Nephron progenitor cell (in vitro differentiated cells): ENCODE measurements around the gene CACNA1D.
"Not testable (repeated sequence)": the region's sequence is repeated elsewhere in the genome, so short reads cannot be mapped to it uniquely, and the experiment has no call there.

Experiments
- DNase-seq: peaks from one replicate; pipeline ENCODE4 v3.0.0; 2021
- H3K27ac Mint-ChIP-seq: 2 replicates; pipeline ENCODE4 v1.8.0; 2021; ENCODE audit warnings: mild to moderate bottlenecking, moderate library complexity, mixed read lengths
- H3K27me3 Mint-ChIP-seq: 2 replicates; pipeline ENCODE4 v1.8.0; 2021; ENCODE audit warnings: mild to moderate bottlenecking, low read depth, mixed read lengths; ENCODE audit not compliant: poor library complexity
- H3K36me3 Mint-ChIP-seq: 2 replicates; pipeline ENCODE4 v1.8.0; 2021; ENCODE audit warnings: low read depth, mixed read lengths
- H3K4me1 Mint-ChIP-seq: 2 replicates; pipeline ENCODE4 v1.8.0; 2021; ENCODE audit warnings: mixed read lengths
- H3K4me3 Mint-ChIP-seq: 2 replicates; pipeline ENCODE4 v1.8.0; 2021; ENCODE audit warnings: mild to moderate bottlenecking, moderate library complexity, mixed read lengths
- H3K9me3 Mint-ChIP-seq: 2 replicates; pipeline ENCODE4 v1.8.0; 2021; ENCODE audit warnings: mild to moderate bottlenecking, moderate library complexity, mixed read lengths
- CTCF ChIP-seq: fragments of 200-600 bp; sonication (generic); IDR thresholded peaks from 2 replicates; pipeline ENCODE4 v1.5.0; 2021; ENCODE audit warnings: antibody characterized with exemption

Gene CACNA1D

GRCh38 chr3:53555068-53555588 lies 60.7 kb downstream of the CACNA1D start:
- H3K4me1 Mint-ChIP-seq: peaks cover 10% of the 10 kb centered on the region
- DNase-seq: no peak
- peaks cover 25% of the 10 kb centered on the region for H3K9me3 Mint-ChIP-seq
- H3K27me3 Mint-ChIP-seq: peaks cover 13% of the 10 kb centered on the region
- no peak for TF ChIP-seq CTCF
- H3K36me3 Mint-ChIP-seq: no peaks in the 10 kb centered on the region
- H3K27ac Mint-ChIP-seq: no peak overlapping the region
- H3K4me3 Mint-ChIP-seq: no peak overlapping the region

DNA sequence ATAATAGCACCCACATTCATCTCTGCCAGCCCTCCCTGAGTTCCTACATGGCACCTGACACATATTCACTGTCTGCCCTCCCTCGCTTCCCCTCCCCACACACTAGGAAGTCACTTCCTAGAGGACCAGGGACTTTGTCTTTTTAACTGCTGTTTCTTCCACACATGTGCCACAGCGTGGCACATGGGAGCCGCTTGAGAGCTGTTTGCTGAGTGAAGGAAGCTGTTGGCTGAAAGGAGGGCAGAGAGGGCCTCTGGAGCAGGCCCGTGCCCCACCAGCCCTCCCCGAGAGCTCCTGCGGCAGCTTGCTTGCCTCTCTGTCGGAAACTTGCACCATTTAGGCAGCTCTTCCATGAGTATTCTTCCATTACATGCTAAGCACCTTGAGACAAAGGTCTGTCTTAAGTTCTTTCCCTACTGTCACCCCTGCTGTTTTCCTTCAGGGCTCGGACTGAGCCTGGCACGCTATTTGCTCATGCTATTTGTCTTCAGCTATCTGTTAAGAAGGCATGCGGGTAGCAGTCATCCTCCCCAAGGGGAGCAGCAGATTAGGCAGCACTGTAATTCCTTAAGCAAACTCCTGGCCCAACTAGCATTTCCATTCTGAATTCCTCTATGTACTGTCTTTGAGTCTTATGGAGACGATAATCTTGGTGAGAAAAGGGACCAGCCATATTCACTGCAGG lies 72.2 kb downstream of the CACNA1D start:
- Mint-ChIP-seq H3K4me3 (no peak overlapping the region), H3K27ac (no peak overlapping the region), H3K36me3 (no peaks in the 10 kb centered on the region), H3K4me1 (peaks cover 33% of the 10 kb centered on the region), H3K9me3 (no peaks in the 10 kb centered on the region), H3K27me3 (peaks cover 9% of the 10 kb centered on the region)
- no peak for TF ChIP-seq CTCF
- no peak for DNase-seq

GRCh38 chr3:53570081-53570480 lies 75.7 kb downstream of the CACNA1D start:
- Mint-ChIP-seq H3K4me1 (peaks cover 36% of the 10 kb centered on the region), H3K9me3 (no peaks in the 10 kb centered on the region), H3K4me3 (no peak overlapping the region), H3K27ac (no peak overlapping the region), H3K27me3 (no peaks in the 10 kb centered on the region), H3K36me3 (no peaks in the 10 kb centered on the region)
- no peak for TF ChIP-seq CTCF
- no peak for DNase-seq

- no peak for TF ChIP-seq CTCF
- H3K27ac Mint-ChIP-seq: no peak overlapping the region
- H3K4me3 Mint-ChIP-seq: no peak overlapping the region
- no peaks in the 10 kb centered on the region for H3K27me3 Mint-ChIP-seq
- H3K4me1 Mint-ChIP-seq: peaks cover 41% of the 10 kb centered on the region
- H3K36me3 Mint-ChIP-seq: no peaks in the 10 kb centered on the region
- no peak for DNase-seq
- no peaks in the 10 kb centered on the region for H3K9me3 Mint-ChIP-seq
Observed at GRCh38 chr3:53570709-53571108, 76.3 kb downstream of the CACNA1D start.

DNA sequence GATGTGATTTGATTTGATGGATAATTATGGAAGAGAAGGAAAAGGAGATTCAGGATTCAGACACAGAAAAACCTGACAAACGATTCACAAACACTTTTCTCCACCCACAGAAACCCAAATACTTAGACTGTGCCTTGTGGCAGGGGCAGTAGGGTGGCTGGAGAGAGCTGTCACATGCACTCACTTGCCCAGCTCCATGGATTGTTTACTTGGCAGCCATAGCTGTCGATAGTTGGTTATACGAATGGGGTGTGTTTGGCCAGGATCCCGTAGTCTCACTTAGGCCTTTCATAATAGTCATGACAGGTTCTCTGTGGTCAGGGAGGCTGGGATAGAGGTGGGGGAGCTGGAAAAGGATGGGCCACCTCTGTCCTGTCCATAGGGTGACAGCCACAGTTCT lies 76.9 kb downstream of the CACNA1D start:
- TF ChIP-seq CTCF: no peak
- Mint-ChIP-seq H3K9me3 (no peaks in the 10 kb centered on the region), H3K27ac (no peak overlapping the region), H3K4me1 (peaks cover 37% of the 10 kb centered on the region), H3K27me3 (no peaks in the 10 kb centered on the region), H3K36me3 (no peaks in the 10 kb centered on the region), H3K4me3 (no peak overlapping the region)
- DNase-seq: no peak

DNA sequence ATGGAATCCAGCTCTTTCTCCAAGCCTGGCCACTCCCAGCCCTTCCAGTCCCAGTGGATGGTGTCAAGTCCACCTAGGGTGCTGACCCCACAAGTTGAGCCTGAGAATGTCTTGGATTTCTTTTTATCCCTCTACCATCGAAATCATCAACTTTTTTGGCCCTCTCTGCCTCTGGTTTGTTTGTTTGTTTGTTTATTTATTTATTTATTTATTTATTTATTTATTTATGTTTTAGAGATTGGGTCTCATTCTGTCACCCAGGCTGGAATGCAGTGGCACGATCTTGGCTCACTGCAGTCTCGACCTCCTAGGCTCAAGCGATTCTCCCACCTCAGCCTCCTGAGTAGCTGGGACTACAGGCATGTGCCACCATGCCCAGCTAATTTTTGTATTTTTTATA lies 77.8 kb downstream of the CACNA1D start:
- not testable (repeated sequence) for H3K9me3 Mint-ChIP-seq, H3K4me3 Mint-ChIP-seq, H3K27me3 Mint-ChIP-seq, H3K27ac Mint-ChIP-seq, H3K36me3 Mint-ChIP-seq, DNase-seq
- H3K4me1 Mint-ChIP-seq: peaks cover 32% of the 10 kb centered on the region
